ENCODE data around the gene PRKN. TPM values are rescaled to one million over a fixed set of nuclear protein-coding genes. Genes with fewer than 3 reads are reported as not detected.
"Not testable (repeated sequence)": the region's sequence is repeated elsewhere in the genome, so short reads cannot be mapped to it uniquely, and the experiment has no call there.

The PRKN gene
- total and polyA plus RNA-seq, 2 donors = 3.5 to 6.5 TPM

DNA sequence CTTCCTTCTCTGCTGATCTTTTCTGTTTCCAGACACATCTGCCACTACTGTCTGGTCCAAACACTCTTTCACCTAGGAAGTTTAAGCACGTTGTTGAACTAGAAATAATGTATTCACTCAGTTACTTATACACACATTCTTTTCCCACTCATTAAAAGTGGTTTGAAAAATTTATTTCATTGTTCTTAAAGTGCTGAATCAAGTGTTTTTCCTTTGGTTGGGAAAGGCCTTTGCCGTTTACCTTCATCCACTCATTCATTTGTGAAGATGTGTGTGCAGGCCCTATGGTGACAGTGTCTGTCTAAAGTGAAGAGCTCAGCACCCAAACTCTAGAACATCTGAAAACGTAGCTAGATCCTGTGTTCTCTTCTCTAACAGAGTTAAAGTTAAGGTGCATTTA lies 1389.6 kb downstream of the PRKN start:
- Histone ChIP-seq H3K27ac (ENCODE audit: low read depth) (no peak overlapping the region), H3K36me3 (ENCODE audit: insufficient read depth) (no peaks in the 10 kb centered on the region), H3K4me1 (ENCODE audit: insufficient read depth) (no peaks in the 10 kb centered on the region), H3K4me3 (ENCODE audit: low read depth, low read length) (no peak overlapping the region)
- whole genome bisulfite sequencing = 76% methylated on average over 3 of the region's 3 CpGs
- no peak for DNase-seq (ENCODE audit: extremely low spot score)

DNA sequence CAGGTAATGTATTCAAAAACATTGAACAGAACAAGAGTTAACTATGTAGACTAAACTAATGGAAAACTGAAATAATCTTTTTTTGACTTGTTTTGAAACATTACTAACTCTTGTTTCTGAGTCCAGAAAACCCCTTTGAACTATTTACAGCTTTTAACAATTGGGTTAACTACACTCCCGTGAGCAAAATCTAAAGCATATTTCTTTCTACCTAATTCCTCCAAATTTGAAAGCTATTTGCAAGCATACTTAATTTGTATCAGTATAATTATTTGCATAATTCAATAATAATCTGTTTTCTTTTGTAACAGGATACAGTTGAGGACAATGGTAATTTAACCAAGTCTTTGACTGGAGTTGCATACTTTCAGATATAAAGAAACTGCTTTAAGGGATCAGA lies 1391.1 kb downstream of the PRKN start:
- DNase-seq (ENCODE audit: extremely low spot score) = no peak
- Histone ChIP-seq H3K4me1 (ENCODE audit: insufficient read depth) (no peaks in the 10 kb centered on the region), H3K4me3 (ENCODE audit: low read depth, low read length) (no peak overlapping the region), H3K27ac (ENCODE audit: low read depth) (no peak overlapping the region), H3K36me3 (ENCODE audit: insufficient read depth) (no peaks in the 10 kb centered on the region)
- 93% methylated on average over 1 of the region's 1 CpG for WGBS

- 86% methylated on average over 8 of the region's 8 CpGs for WGBS
- H3K27ac ChIP-seq (ENCODE audit: low read depth) = no peak overlapping the region
- no peaks in the 10 kb centered on the region for H3K36me3 ChIP-seq (ENCODE audit: insufficient read depth)
- H3K4me3 ChIP-seq (ENCODE audit: low read depth, low read length) = no peak overlapping the region
- no peaks in the 10 kb centered on the region for H3K4me1 ChIP-seq (ENCODE audit: insufficient read depth)
- DNase-seq (ENCODE audit: extremely low spot score) = no peak
Measured at GRCh38 chr6:161333410-161333809, 1394.2 kb downstream of the PRKN start.

DNA sequence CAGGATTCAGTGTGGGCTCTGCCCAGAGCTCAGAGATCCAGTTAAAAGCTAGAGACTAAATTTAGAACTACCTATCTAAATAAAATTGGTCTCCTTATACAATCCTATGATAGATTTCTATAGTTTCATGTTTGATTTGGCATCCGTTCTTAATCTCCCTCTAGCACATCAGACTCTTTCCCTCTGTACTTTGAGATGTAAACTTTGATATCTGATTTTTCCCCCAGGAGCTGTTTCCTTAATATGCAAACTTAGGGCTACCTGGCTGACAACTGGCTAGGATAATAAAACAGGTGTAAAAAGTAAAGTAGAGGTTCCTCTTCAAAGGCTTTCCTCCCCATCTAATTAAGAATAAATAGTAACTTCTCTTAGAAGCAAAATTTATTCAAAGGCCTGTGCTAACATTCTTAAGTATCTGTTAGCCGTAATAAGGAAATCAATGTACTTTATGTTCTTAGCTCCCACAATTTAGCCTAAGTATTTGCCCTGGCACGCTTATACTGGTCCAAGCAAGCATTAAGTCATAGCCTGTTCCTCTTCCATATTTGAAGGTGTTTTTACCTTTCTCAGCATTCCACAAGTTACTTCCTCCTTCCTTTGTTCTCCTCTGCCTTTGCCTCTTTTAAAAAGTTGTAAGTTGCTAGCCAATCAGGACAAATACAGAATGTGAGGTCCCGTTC lies 1396.0 kb downstream of the PRKN start:
- H3K36me3 ChIP-seq (ENCODE audit: insufficient read depth); H3K4me1 ChIP-seq (ENCODE audit: insufficient read depth); H3K27ac ChIP-seq (ENCODE audit: low read depth); H3K4me3 ChIP-seq (ENCODE audit: low read depth, low read length); DNase-seq (ENCODE audit: extremely low spot score): not testable (repeated sequence)
- 81% methylated on average over 4 of the region's 4 CpGs for WGBS

GRCh38 chr6:161327360-161327953 lies 1400.1 kb downstream of the PRKN start:
- H3K36me3 ChIP-seq (ENCODE audit: insufficient read depth) = no peaks in the 10 kb centered on the region
- 88% methylated on average over 4 of the region's 4 CpGs for WGBS
- no peaks in the 10 kb centered on the region for H3K4me1 ChIP-seq (ENCODE audit: insufficient read depth)
- DNase-seq (ENCODE audit: extremely low spot score) = no peak
- H3K4me3 ChIP-seq (ENCODE audit: low read depth, low read length) = no peak overlapping the region
- H3K27ac ChIP-seq (ENCODE audit: low read depth) = no peak overlapping the region

- H3K4me1 ChIP-seq (ENCODE audit: insufficient read depth) = no peaks in the 10 kb centered on the region
- no peak overlapping the region for H3K27ac ChIP-seq (ENCODE audit: low read depth)
- DNase-seq (ENCODE audit: extremely low spot score) = no peak
- no peaks in the 10 kb centered on the region for H3K36me3 ChIP-seq (ENCODE audit: insufficient read depth)
- H3K4me3 ChIP-seq (ENCODE audit: low read depth, low read length) = no peak overlapping the region
- 56% methylated on average over 2 of the region's 2 CpGs for WGBS
Measured at GRCh38 chr6:161319231-161319630, 1408.3 kb downstream of the PRKN start.

DNA sequence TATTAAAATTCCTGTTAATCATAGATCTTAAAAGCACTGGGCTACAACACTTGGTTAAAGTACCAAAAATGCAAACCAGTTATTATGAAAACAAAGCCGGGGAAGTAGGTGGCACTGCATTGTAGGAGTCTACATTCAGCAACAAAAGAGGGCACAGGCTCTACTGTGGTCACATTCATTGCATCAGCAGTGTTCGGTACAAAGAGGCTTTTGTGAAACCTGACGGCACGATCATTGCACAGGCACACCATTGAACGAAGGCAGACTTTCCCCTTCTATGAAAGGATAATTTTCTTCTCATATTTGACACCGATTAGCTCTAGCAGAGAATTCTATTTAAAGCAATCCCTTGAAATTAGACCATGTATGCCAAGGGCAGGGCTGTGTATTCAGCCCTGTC lies 1409.1 kb downstream of the PRKN start:
- 86% methylated on average over 6 of the region's 6 CpGs for WGBS
- no peak for DNase-seq (ENCODE audit: extremely low spot score)
- Histone ChIP-seq H3K4me1 (ENCODE audit: insufficient read depth) (no peaks in the 10 kb centered on the region), H3K4me3 (ENCODE audit: low read depth, low read length) (no peak overlapping the region), H3K27ac (ENCODE audit: low read depth) (no peak overlapping the region), H3K36me3 (ENCODE audit: insufficient read depth) (no peaks in the 10 kb centered on the region)

DNA sequence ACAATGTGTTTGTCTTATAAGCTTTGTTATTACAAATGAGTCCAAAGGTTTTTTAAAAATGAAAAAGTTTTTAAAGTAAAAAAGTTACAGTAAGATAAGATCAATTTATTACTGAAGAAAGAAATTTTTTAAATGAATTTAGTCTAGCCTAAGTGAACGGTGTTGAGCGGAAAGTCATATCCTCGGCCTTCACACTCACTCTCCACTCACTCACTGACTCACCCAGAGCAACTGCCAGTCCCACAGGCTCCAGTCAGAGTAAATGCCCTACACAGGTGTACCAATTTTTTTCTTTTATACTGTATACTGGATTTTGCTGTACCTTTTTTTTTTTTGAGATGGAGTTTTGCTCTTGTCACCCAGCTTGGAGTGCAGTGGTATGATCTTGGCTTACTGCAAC lies 1411.0 kb downstream of the PRKN start:
- WGBS = 96% methylated on average over 3 of the region's 3 CpGs
- Histone ChIP-seq H3K4me3 (ENCODE audit: low read depth, low read length) (no peak overlapping the region), H3K36me3 (ENCODE audit: insufficient read depth) (no peaks in the 10 kb centered on the region), H3K4me1 (ENCODE audit: insufficient read depth) (no peaks in the 10 kb centered on the region), H3K27ac (ENCODE audit: low read depth) (no peak overlapping the region)
- DNase-seq (ENCODE audit: extremely low spot score) = no peak

DNA sequence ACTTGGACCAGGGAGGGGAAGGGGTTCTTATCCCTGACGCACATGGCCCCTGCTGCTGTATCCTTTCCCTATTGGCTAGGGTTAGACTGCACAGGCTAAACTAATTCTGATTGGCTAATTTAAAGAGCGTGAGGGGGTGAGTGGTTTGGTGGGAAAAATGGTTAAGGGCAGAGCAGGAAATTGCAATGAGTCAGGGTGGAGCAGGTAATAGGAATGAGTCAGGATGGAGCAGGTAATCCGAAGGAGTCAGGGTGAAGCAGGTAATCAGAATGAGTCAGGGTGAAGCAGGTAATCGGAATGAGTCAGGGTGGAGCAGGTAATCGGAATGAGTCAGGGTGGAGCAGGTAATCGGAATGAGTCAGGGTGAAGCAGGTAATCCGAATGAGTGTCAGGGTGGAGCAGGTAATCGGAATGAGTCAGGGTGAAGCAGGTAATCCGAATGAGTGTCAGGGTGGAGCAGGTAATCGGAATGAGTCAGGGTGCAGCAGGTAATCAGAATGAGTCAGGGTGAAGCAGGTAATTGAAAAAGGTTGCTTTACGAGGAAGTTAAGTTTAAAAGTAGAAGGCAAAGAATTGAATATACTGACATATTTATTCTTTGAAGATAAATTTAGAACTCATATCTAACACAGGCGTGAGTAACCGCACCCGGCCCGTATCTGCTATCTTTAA lies 1412.2 kb downstream of the PRKN start:
- H3K36me3 ChIP-seq (ENCODE audit: insufficient read depth); H3K4me1 ChIP-seq (ENCODE audit: insufficient read depth); DNase-seq (ENCODE audit: extremely low spot score); H3K4me3 ChIP-seq (ENCODE audit: low read depth, low read length); H3K27ac ChIP-seq (ENCODE audit: low read depth): not testable (repeated sequence)
- 93% methylated on average over 15 of the region's 15 CpGs for WGBS

GRCh38 chr6:161314541-161315245 lies 1412.9 kb downstream of the PRKN start:
- H3K4me3 ChIP-seq (ENCODE audit: low read depth, low read length); H3K27ac ChIP-seq (ENCODE audit: low read depth); H3K4me1 ChIP-seq (ENCODE audit: insufficient read depth); H3K36me3 ChIP-seq (ENCODE audit: insufficient read depth); DNase-seq (ENCODE audit: extremely low spot score): not testable (repeated sequence)
- WGBS = 93% methylated on average over 20 of the region's 20 CpGs

- no peak overlapping the region for H3K4me3 ChIP-seq (ENCODE audit: low read depth, low read length)
- WGBS = 94% methylated on average over 6 of the region's 6 CpGs
- no peak for DNase-seq (ENCODE audit: extremely low spot score)
- H3K36me3 ChIP-seq (ENCODE audit: insufficient read depth) = no peaks in the 10 kb centered on the region
- H3K27ac ChIP-seq (ENCODE audit: low read depth) = no peak overlapping the region
- no peaks in the 10 kb centered on the region for H3K4me1 ChIP-seq (ENCODE audit: insufficient read depth)
Measured at GRCh38 chr6:161313940-161314509, 1413.5 kb downstream of the PRKN start.

- not testable (repeated sequence) for H3K36me3 ChIP-seq (ENCODE audit: insufficient read depth); DNase-seq (ENCODE audit: extremely low spot score); H3K27ac ChIP-seq (ENCODE audit: low read depth); H3K4me3 ChIP-seq (ENCODE audit: low read depth, low read length); H3K4me1 ChIP-seq (ENCODE audit: insufficient read depth)
- WGBS = 60% methylated on average over 3 of the region's 3 CpGs
Measured at GRCh38 chr6:161313475-161313874, 1414.1 kb downstream of the PRKN start.

- H3K36me3 ChIP-seq (ENCODE audit: insufficient read depth); DNase-seq (ENCODE audit: extremely low spot score); H3K4me3 ChIP-seq (ENCODE audit: low read depth, low read length); H3K27ac ChIP-seq (ENCODE audit: low read depth); H3K4me1 ChIP-seq (ENCODE audit: insufficient read depth): not testable (repeated sequence)
- 82% methylated on average over 7 of the region's 7 CpGs for WGBS
Measured at GRCh38 chr6:161309774-161310173, 1417.8 kb downstream of the PRKN start.
